Middle frontal gyrus (tissue), 1 donor: ENCODE results near the gene SMAD7.

Source experiments
- DNase-seq: peaks from one replicate; pipeline ENCODE4 v3.0.0-alpha.2; 2015; ENCODE audit warnings: low spot score; ENCODE audit errors: extremely low spot score

The SMAD7 gene

DNA sequence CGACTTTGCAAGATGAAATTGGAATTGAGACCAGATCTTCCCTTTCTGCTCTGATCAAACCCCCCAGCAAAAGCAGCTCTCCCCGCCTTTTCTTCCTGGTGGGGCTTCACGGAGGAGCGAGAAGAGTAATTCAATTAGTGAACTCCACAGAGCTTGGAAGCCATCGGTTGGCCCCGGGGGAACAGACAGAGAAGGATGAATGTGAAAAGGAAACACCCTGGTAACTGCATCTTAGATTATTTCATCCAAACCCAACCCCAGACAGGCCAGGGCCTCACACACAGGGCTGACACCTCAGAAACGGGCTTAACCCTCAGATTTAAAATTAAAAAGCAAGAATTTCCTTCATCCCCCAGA, 18.3 kb downstream of the SMAD7 start:
- no peak for DNase-seq

DNA sequence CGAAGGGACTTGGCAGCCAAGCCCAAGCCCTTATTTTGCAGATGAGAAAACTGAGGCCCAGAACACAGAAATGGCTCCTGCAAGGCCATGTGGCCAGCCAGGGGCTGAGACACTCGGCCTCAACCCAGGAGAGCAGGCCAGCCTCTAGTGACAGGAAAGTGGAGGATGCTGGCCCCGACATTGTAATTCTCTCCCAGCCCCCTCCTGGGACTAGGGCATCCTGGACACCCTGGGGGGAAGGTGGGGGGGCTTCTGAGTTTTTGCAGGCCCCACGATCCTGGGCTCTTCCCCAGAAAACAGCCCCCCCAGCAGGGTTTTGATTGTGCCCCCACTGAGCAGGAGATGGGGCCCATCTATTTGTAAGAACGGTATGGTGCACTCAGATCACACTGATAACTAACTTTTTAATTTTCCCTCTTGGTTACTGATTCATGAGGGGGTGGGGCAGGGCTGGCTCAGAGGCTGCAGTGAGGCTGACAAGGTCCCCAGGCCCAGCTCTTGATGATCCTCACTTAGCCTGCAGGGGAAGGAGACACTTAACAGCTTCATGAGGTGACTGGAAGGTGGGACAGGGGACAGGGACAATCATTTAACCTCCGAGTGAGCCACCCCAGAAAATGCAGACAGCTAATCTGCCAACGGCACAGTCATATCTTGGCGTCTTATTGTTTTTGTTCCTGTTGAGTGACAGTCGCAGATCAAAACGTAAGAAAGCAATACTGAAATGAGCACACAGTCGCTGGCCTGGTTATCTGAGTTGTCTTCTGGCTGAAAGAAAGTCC, 18.9 kb downstream of the SMAD7 start:
- no peak for DNase-seq

DNA sequence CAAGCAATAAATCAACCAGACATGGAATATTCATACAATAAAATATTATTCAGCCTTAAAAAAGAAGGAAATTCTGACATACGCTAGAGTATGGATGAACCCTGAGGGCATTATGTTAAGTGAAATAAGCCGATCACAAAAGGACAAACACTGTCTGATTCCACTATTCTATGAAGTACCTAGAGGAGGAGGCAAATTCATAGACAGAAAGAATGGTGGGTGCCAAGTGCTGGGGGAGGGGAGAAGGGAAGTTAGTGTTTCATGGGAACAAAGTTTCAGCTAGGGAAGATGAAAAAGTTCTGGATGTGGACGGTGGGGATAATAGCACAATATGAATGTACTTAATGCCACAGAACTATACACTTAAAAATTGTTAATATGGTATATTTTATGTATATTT, 19.8 kb downstream of the SMAD7 start:
- no peak for DNase-seq

DNA sequence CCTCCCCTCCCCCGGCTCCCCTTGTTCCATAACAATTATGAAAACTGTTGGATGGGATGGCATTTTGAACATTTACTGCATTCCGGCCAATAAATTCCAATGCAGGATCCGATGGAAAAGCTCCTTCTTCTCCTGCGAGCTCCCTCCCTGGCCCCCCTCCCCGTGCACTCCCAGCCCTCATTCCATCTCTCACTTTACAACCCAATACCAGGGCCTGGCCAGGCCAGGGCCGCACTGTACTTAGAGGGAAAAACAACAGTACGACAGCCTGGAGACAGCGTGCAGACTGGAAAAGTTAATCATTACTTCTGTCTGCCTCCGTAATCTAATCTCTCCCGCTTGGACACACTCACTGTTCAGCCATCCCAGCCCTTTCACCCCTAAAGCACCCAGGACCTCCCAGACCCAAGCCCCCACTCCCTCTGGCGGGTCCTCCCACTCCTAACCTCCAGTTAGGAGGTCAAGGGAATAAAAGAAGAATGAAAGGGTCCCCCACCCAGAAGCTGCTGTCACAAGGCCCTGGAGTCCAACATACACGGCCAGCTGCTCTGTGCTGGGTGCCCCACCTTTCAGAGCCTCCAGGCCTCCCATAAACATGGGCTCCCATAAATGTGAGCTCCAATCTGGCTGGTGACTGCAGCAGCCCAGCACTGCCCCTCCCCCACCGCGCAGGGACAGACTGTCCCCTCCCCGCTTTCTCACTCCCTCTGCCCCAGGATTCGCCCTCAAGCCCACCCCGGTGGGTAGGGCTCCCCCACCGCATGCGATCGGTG, 20.6 kb downstream of the SMAD7 start:
- no peak for DNase-seq

DNA sequence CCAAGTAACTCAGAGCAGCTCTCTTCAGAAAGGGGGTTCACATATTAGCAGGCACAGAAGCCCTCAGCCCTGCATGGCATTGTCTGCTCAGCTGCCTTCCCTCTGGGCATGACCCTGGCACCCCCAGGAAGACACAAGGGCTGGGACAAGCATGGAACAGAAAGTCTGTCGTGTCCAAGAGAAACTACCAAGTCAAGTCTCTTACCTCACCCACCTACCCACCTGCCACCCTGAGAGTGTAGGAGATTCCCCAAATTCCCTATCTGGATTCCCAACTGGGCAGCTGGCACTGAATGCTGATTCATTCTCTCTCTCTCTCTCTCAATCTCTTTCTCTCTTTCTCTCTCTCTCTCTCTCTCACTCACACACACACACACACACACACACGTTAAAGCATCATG, 21.6 kb downstream of the SMAD7 start:
- no peak for DNase-seq

DNA sequence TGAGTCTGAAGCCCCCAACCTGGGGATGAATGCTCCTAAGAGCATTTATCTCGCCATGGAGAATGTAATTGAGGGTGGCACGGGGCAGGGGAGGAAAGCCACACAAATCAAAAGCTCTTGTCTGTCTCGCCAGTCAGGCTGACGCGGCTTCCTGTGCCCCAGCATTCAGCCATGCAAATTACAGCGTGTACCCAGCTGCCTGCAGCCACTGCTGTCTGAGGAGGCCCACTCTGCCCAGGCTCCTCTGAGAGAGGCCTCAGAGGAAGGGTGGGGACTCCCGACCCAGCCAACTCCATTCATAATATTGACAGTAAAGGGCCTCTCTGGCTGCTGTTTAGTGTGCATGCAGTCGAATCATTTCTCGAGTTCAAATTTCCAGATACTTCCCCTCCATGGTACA, 22.0 kb downstream of the SMAD7 start:
- no peak for DNase-seq

DNA sequence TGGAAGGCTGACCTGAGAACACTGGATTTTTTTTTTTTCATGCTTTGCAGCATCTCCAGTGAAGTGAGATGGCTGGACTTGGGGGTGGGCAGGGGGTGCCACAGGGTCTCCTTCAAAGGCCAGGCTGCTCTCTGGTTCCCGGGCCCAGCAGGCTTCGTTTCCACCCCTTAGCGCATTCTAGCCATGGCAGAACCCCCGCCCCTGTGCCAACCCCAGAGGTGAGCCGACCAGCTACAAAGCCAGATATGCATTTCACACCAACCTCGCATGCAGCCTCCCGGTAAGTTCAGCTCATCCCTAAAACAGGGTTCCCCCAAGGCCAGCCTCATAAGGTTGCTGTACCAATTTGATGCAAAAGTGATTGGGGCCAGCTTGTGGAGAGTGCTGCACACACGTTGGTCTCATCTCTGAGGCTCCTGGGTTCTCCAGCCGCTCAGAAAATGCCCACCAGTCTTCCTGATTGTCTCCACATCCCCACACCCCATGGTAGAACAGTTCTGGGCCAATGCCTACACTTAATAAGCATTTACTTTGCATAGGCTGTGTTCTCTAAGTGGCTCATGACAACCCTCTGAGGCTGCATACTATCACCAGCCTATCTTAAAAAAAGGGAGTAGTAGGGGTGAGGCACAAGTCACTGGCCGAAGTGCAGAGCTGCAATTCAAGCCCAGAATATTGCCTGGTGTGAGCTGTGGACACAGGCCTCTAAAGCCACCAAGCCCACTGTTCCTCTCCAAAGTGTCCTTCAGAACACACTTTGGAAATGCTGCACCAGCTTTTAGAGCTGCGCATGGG, 23.3 kb downstream of the SMAD7 start:
- DNase-seq: no peak

DNA sequence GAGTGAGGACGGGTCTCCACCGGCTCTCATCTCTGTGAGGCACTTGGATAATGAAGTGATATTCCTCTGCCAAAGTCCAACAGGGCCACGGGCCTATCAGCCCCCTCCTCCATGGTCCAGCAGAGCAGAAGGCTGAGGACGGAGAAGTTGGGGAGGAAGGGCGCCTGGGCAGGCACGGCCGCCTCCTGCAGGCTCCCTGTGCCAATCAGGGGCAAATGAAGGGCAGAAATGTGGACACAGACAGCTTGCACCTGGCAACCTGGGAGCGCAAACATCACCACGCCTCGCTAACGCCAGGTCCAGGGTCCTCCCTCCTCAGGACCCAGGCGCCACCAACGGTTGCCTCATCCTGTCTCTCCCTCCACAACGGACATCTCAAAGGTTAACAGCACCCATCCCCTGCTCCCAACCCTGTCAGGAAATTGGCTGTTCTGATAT, 24.3 kb downstream of the SMAD7 start:
- DNase-seq: no peak

DNA sequence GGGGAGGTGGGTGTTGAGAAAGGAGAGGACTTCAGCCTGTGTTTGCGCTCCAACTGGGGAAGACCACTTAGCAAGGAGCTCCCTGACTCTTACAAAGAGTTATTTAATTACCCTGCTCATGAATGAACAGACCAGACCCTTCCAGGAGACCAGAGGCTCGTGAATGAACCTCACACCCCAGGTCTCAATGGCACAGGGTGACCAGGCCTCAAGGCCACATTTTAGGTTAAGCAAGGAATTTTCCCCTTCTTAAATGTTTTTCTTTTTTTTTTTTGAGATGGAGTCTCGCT, 25.3 kb downstream of the SMAD7 start:
- no peak for DNase-seq

DNA sequence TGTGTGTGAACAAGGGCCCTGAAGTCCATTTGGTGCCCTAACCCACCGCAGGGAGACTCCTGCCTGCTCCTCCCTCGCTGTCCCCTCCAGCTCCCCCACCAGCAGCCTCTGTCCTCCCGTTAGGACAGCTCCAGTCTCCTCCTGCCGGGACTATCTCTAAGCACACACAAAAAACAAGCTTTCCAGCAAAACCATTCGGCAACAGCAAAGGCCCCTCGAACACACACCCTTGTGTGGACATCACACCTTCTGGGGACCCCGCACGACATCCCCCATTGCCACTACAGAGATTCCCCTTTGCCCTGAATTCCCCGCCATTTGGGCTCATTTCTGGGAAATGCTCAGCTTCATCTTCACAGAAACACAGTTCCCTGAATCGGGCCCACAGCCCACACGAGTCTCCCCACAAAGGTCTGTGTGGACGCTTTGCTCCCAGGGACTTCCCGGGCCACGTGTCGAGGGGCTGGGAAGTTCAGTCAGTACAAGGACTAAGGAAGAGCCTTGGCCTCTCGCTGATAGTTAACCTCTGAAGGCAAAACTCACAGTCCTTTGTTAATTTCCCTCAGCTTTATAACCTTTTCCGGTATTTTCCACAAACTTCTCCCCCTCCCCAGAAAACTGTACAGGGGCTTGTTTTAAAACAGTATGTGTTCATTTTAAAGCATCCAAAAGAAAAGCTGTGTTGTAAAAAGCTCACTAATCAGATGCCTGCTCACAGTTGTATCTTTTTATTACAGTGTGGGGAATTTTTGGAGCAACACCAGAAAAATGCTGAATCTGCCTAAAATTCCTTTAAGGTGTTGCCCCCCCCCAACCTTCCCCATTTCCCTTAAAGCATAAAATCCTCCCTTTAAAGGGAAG, 25.9 kb downstream of the SMAD7 start:
- no peak for DNase-seq

DNA sequence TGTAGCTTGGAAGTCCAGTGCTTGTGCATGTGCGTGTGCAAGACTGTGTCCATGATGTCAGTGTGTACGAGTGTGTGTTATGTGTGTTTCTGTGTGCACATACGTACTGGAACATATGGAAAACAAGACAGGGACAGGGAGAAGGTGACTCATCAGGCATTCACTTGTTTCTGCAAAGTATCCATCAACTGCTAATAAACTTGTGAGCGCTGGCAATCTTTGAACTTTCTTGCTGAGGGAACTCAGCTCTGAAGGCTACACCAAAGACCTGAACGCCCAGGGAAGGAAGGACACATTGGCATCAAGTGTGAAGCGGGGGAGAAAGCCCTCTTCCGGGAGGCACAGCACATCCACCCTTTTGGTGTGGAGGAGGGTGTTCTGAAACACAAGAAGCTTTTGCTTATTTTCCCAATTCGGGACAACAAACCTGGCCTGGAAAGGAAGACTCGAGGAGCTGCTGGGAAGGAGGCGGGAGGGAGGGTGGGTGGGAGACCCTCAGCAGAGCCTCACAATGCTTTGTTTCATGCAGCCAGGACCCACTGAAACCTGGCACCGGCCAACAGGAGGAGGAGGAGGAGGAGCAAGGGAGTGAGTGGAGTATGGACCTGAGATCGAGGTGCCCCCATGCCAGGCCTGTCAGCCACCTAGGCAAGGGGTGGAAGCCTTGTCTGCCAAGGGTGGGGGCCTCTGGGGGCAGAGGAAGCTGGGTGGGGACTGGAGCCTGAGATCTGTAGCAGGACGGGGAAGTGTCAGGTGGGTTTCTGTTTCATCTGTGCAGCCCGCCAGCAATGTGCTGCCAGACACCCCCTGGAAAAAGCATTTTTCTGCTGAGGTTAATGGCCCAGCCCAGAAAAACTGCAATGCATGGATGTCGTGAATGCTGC, 26.8 kb downstream of the SMAD7 start:
- no peak for DNase-seq

DNA sequence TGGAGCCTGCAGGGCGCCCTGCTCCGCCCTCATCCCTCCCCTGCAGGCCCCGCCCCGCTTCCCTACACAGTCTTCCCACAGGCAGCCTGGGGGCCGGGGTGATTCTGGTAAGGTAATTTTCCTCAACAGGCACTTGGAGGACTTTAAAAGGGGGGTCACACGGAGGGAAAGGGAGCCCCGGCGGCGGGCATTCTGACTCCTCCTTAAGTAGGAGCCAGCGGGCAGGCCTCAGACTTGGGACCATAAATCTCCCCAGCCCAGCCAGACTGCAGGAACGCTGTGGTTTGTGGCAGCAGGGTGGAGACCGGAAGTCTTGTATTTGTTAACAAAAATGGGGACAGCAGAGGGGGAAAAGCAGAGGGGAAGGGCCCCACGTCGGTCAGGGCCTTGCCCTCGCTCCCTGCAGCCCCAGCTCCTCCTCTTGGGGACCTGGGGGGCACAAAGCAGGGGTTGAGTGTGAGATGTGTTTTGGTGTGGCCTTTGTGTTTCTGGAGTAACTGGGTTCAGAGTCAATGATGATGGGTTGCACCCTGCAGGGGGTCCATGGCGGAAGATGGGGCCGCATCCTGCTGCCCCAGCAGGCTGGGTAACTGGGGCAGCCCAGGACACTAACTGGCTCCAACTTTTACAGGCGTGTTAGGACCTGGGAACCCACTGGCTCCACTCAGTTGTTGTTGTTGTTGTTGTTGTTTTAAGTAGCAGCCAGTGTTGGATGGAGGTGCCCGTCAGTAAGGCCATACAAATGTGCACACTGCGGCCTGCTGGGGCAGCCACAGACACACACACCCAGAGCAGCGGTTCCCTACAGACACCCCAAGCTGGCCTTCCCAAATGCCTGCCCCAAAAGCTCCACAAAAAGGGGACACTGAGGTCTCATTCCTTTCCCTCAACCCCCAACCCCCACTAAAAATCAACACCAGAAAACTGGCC, 27.7 kb downstream of the SMAD7 start:
- DNase-seq: no peak

DNA sequence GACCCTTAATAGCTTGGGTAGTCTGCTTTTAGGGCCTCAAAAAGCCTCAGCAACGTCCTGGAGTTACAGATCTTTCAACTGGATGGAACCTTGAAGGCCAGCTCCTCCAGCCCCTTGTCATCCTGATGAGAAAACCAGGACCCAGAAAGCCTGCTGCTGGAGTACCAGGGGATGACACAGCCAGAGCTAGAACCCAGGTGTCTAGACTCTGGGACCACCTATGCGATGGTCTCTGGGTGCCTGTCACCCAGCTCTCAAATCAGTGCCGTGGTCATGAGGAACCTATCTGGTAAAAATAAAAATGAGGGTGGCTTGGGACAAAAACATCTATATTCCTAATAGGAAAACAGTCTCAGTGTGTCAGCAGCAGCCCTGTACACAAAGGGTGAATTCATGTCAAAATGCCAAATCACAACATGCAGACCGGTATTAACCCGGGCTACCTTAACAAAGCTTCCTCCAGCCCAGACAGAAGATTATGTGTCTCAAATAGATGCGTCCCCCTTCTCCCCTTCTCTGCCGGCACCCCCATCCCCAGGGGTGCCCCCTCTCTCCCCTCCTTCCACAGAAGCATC, 28.5 kb downstream of the SMAD7 start:
- DNase-seq: no peak

DNA sequence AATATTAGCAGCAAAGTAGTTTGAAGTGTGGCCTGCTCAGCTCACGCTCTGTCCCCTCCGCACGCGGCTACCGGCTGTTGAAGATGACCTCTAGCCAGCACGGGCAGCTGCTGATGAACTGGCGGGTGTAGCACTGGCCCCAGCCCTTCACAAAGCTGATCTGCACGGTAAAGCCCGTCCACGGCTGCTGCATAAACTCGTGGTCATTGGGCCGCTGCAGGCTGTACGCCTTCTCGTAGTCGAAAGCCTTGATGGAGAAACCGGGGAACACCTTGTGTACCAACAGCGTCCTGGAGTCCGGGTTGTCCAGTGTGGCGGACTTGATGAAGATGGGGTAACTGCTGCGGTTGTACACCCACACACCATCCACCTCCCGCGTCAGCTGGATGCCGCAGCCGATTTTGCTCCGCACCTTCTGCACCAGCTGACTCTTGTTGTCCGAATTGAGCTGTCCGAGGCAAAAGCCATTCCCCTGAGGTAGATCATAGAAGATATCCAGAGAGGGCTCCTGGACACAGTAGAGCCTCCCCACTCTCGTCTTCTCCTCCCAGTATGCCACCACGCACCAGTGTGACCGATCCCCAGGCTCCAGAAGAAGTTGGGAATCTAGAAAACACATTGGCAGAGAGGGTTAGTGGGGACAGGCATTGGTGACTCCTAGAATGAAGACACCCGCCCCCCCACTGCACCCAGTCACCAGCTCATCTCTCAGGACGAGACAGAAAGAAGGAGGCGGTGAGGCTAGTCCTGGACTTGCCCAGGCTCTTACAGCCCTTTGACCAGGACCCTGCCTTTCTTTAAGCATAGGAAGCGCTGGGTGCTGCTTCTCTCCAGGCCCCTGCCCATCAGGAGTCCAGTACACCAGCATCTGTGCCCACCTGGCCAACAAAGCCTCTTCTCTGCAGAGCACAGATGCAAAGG, 29.2 kb downstream of the SMAD7 start:
- no peak for DNase-seq

DNA sequence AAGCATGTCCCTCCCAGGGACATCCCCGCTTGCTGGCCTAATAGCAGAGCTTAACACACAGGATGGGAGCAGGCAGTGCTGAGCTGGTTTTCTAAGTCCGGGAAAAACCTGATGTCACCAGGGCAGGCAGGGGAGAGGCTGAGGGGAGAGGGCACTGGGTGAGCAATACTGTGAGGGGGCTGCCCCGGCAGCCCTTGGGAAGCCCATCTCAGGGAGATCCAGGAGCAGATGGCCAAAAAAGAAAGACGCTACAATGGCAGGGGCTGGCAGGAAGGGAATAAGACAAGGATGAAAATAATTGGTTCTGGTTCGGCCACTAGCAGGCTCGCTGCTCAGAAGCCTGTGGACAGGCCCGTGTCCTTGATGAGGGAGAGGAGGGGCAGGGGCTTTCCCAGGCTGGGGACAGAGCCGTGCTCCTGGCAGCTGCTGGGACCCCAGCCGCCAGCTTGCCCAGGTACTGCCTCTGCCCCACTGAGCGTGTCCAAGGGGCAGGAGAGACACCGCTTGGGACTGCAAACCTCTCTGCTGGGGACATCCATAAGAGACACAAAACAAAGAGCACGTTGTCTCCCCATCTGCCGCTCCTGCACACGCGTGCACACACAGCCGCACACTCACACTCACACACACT, 30.2 kb downstream of the SMAD7 start:
- no peak for DNase-seq

DNA sequence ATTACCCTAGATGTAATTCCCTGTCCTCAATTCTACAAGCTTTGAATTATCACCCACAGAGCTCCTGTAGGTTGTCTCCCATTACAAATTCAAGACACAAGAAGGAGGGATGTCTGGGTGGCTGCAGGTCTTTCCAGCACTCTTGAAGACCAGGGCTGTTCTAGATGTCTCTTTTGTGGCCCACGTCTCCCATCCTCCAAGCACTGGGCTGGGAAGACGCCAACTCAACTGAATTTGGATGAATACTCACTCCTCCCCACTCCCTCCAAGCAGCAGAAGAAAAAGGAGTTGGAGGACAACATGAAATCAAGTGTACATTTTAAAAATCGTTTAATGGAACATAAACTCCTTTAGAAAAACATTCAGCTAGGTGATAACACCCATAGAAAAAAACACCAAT, 31.2 kb downstream of the SMAD7 start:
- no peak for DNase-seq

DNA sequence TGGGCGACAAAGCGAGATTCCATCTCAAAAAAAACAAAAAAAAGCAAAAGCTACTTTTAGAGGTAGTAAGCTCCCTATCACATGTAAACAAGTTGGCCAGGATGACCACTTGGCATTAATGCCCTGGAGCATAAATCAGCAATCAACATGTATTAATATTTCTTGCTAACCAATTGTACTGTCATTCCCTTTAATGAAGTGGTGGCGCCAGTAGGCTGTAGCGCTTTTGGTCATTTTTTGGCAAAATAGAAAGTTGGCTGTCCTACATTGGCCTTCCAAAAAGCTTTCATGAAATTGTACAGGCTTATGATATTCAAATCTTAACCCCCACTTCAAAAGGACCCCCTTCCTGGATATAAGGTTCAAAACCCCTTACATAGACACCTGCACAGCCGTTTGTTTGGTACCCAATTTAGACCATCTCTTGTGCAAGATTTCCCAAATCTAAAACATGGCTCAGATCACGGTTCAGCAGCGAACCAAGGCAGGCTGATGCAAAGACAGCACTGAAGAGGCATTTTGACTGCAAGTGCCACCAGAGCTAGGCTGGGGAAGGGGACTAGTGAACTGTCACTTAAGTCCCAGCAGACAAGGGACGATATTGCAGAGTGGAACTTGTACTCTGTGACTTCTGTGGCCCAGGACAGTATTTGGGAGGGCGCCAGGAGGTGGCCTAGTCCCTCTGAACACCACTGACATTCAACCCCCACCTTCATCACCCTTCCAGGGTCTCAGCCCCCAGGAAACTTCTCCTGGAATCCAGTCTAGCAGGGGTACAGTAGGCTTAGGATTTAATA, 31.9 kb downstream of the SMAD7 start:
- DNase-seq: no peak
